GM06990 (cell line): ENCODE data around the gene PRR22.
"Not testable (repeated sequence)": the region's sequence is repeated elsewhere in the genome, so short reads cannot be mapped to it uniquely, and the experiment has no call there.

Source experiments
- DNase-seq: peaks from one replicate; pipeline ENCODE4 v3.0.0-alpha.2; 2011; ENCODE audit not compliant: insufficient read length; ENCODE audit errors: extremely low read depth
- H3K27me3 ChIP-seq: replicated peaks from 2 replicates; pipeline ENCODE4 v1.6.0; 2011; ENCODE audit warnings: low read length; ENCODE audit not compliant: control insufficient read depth, insufficient read depth
- H3K36me3 ChIP-seq: 2 replicates; pipeline ENCODE4 v1.5.1; 2011; ENCODE audit warnings: low read length; ENCODE audit not compliant: control insufficient read depth, insufficient read depth
- H3K4me3 ChIP-seq: replicated peaks from 2 replicates; pipeline ENCODE4 v1.5.1; 2011; ENCODE audit warnings: low read depth, mild to moderate bottlenecking, control low read depth, low read length
- CTCF ChIP-seq: IDR thresholded peaks from 2 replicates; pipeline ENCODE4 v1.5.1; 2011; ENCODE audit warnings: low read length, control low read depth, mild to moderate bottlenecking, inconsistent platforms; ENCODE audit not compliant: insufficient read depth, poor library complexity, severe bottlenecking

The PRR22 gene

DNA sequence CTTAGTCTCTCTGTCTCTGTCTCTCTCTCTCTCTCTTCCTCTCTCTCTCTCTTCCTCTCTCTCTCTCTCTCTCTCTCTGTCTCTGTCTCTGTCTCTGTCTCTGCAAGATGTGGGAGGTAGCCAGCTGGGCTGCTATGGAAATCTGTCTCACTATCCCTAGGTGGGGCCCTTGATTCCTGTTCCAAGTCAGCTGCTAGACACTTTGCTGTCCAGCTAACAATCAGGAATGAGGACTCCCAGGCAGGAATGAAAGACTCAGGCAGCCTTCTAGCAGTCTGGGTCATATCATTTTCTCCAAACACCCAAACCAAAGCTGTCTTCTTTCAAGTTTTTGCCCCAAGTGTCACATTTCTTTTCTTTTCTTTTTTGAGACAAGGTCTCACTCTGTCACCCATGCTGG, 40.9 kb downstream of the PRR22 start:
- H3K4me3 ChIP-seq: no peak overlapping the region
- H3K36me3 ChIP-seq: no peaks in the 10 kb centered on the region
- no peaks in the 10 kb centered on the region for H3K27me3 ChIP-seq
- DNase-seq: no peak
- no peak for TF ChIP-seq CTCF

DNA sequence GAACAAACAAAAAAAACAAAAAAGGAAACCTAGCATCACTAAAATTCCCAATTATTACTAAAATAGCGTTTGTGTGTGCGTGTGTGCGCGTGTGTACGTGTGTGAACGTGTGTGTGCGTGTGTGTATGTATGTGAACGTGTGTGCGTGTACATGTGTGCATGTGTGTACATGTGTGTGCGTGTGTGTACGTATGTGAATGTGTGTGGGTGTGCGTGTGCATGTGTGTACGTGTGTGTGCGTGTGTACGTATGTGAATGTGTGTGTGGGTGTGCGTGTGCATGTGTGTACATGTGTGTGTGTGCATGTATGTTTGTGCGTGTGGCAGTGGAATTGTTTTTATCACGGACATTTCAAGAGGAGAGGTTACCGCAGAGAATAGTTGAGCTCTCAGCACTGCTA, 42.5 kb downstream of the PRR22 start:
- H3K36me3 ChIP-seq: no peaks in the 10 kb centered on the region
- TF ChIP-seq CTCF: no peak
- DNase-seq: no peak
- H3K4me3 ChIP-seq: no peak overlapping the region
- no peaks in the 10 kb centered on the region for H3K27me3 ChIP-seq

DNA sequence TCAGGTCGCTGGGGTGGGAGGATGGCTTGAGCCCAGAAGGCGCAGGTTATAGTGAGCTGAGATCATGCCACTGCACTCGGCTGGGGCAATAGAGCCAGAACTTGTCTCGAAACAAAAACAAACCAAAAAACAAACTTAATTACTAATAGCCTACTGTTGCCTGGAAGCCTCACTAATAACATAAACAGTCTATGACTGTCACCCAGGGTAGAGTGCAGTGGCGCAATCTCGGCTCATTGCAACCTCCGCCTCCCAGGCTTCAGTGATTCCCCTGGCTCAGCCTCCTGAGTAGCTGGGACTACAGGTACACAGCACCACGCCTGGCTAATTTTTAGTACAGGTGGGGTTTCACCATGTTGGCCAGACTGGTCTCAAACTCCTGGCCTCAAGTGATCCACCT, 46.1 kb downstream of the PRR22 start:
- no peaks in the 10 kb centered on the region for H3K36me3 ChIP-seq
- H3K4me3 ChIP-seq: no peak overlapping the region
- TF ChIP-seq CTCF: no peak
- no peak for DNase-seq
- H3K27me3 ChIP-seq: no peaks in the 10 kb centered on the region

- not testable (repeated sequence) for H3K36me3 ChIP-seq, DNase-seq, H3K27me3 ChIP-seq, H3K4me3 ChIP-seq
These were observed 51.4 kb downstream of the PRR22 start for GRCh38 chr19:5733172-5733571.
